HG03066 (cell line): ENCODE data around the gene LAMB3.
A peak's percentile ranks its signal among the peaks of the same experiment; 100 is the strongest.

Experiments used
- ATAC-seq: cut with Tn5 transposase; IDR thresholded peaks from one replicate; pipeline ENCODE4 v1.9.1; 2021; ENCODE audit warnings: low read depth; ENCODE audit not compliant: unreplicated experiment

Gene LAMB3

DNA sequence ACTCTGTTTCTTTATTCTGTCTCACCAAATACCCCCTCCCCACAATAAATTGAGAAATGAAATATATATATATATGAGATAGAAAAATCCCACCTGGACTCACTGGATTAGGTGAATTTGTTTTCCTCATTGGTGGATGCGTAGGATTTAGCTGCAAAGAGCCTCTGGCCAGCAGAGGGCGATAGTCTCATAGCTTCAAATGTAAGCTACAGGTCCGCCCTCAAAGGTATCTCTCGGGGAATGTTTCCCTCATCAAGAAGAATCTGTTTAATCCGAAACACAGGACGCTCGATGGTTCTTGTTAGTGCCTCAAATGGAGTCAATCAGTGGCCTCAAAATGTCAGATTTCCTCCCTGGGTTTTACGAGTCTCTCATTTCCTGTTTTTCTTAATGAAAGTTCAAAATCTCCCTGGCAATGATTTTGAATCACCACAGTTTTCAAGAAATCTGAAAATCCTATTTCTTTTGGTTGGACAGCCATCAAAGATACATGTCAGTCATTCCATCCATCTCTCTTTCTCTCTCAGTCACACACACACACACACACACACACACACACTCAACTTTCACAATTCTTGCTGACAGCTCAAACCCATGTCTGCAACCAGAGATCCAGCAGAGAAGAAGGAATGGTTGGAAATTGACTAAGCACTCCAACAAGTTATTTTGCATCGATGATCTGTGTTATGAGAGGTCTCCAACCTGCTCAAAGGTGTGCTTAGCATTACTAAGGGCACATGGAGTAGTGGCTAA, 82.6 kb downstream of the LAMB3 start:
- ATAC-seq, result no peak

DNA sequence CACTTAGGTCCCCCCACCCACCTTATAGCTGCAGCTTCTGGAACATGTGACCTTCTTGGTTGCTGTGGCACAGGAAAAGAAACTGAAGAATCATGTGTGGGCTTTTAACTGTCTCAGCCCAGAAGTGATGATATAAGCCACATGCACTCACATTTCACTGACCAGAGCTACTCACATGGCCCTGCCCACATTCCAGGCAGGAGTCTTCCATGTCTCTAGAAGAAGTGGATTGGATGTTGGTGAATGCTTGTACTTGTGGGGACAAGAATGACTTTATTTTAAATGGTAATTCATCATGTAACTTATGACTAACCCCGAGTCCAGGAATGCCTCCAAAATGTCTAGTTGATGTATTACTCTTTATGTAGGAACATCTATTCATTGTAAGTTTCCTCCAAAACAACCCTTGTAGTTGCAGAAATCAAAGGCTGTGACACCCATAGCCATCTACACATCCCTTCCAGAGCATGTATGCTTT, 84.5 kb downstream of the LAMB3 start:
- ATAC-seq, result no peak

- peak; percentile 88 for ATAC-seq
Observed at GRCh38 chr1:209565759-209566678, 86.2 kb downstream of the LAMB3 start.
